ENCODE data around the gene RFX2.

DNA sequence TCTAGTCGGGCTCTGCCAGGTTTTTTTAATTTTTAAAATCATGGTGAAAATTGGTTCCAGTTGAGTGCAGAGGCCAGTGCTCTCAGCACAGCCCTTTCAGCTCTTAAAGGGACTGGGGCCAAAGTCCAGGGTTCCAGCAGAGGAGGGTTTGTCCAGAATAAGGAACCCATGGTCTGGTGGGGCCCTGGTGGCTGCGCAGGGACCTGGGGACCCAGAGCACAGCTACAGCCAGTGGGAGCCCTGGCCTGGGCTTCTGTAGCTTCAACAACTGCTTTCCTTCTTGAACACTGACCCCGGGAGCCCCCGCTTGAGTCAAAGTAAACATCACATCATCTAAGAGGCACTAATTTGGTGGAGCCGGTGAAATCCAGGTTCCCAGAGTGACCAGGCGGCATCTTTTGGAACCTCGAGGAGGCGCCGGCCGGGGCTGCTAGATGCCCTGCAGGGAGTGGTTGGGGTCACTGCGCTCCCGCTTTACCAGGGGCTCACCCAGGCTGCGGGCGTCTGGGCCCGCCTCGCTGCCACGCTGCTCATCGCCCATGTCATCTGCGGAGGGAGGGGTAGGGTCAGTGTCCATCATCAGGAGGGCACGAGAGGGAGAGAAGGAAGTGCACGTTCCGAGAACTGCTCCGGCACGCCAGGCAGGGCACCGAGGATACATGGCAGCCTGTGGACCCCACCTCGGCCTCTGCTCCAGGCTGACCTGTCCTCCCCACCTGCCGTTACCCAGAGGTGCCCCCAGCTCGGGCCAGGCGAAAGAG, 115.7 kb downstream of the RFX2 start:
- TF ChIP-seq POLR2AphosphoS5 (IDR thresholded peaks at IDR 0.05) (no peak), POLR2A (IDR thresholded peaks at IDR 0.05) (no peak)
- TF ChIP-seq, protein P1, sequence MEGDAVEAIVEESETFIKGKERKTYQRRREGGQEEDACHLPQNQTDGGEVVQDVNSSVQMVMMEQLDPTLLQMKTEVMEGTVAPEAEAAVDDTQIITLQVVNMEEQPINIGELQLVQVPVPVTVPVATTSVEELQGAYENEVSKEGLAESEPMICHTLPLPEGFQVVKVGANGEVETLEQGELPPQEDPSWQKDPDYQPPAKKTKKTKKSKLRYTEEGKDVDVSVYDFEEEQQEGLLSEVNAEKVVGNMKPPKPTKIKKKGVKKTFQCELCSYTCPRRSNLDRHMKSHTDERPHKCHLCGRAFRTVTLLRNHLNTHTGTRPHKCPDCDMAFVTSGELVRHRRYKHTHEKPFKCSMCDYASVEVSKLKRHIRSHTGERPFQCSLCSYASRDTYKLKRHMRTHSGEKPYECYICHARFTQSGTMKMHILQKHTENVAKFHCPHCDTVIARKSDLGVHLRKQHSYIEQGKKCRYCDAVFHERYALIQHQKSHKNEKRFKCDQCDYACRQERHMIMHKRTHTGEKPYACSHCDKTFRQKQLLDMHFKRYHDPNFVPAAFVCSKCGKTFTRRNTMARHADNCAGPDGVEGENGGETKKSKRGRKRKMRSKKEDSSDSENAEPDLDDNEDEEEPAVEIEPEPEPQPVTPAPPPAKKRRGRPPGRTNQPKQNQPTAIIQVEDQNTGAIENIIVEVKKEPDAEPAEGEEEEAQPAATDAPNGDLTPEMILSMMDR (IDR thresholded peaks at IDR 0.05) = no peak
